ENCODE data around the gene SPINT1. TPM values are rescaled to one million over a fixed set of nuclear protein-coding genes. Genes with fewer than 3 reads are reported as not detected.

Gene SPINT1
- total RNA-seq, 4 donors from 2014 or later: 84.3 to 143 (median 113) TPM

DNA sequence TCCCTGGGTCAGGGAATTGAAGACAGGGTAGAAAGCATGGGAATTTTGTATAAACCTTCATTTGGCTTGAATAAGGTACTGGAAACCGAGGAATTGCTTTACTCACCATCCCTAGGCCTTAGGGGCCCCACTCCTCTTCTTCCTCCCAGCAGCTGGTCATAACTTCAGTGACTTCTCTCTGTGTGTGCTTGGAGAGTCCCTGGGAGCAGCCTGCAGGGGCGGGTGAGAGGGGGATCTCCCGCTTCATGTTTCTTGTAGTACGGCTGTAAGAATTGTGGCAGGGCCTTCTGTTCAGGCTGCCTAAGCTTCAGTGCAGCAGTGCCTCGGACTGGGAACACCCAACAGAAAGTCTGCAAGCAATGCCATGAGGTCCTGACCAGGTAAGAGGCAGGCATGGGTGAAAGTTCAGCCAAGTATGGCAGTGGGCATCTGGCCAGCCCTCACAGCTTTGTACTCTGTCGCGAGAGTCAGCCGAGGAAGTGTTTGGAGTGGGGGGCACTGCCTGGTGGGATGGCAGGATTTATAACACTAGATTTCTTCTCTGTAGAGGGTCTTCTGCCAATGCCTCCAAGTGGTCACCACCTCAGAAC is 34.9 kb upstream of the SPINT1 start:
- 50 to 58% methylated on average over 8 of the region's 8 CpGs for WGBS, 2 donors
- Histone ChIP-seq H3K4me3 (replicated peaks in 1 of 3) (no peak overlapping the region), H3K27me3 (no peaks in the 10 kb centered on the region), H3K4me1 (peaks cover 10 to 19% of the 10 kb centered on the region in 2 donors), H3K27ac (no peak overlapping the region), H3K9me3 (no peaks in the 10 kb centered on the region), H3K36me3 (peaks cover 0 to 7% of the 10 kb centered on the region in 2 donors)
- intact Hi-C loops (cut with DNase I): no loop called here
- DNase-seq: peak in 1 of 2 donors; percentile 14
- no peak for TF ChIP-seq POLR2A (IDR thresholded peaks at IDR 0.05)
- TF ChIP-seq, protein P1, sequence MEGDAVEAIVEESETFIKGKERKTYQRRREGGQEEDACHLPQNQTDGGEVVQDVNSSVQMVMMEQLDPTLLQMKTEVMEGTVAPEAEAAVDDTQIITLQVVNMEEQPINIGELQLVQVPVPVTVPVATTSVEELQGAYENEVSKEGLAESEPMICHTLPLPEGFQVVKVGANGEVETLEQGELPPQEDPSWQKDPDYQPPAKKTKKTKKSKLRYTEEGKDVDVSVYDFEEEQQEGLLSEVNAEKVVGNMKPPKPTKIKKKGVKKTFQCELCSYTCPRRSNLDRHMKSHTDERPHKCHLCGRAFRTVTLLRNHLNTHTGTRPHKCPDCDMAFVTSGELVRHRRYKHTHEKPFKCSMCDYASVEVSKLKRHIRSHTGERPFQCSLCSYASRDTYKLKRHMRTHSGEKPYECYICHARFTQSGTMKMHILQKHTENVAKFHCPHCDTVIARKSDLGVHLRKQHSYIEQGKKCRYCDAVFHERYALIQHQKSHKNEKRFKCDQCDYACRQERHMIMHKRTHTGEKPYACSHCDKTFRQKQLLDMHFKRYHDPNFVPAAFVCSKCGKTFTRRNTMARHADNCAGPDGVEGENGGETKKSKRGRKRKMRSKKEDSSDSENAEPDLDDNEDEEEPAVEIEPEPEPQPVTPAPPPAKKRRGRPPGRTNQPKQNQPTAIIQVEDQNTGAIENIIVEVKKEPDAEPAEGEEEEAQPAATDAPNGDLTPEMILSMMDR (IDR thresholded peaks at IDR 0.05): no peak

DNA sequence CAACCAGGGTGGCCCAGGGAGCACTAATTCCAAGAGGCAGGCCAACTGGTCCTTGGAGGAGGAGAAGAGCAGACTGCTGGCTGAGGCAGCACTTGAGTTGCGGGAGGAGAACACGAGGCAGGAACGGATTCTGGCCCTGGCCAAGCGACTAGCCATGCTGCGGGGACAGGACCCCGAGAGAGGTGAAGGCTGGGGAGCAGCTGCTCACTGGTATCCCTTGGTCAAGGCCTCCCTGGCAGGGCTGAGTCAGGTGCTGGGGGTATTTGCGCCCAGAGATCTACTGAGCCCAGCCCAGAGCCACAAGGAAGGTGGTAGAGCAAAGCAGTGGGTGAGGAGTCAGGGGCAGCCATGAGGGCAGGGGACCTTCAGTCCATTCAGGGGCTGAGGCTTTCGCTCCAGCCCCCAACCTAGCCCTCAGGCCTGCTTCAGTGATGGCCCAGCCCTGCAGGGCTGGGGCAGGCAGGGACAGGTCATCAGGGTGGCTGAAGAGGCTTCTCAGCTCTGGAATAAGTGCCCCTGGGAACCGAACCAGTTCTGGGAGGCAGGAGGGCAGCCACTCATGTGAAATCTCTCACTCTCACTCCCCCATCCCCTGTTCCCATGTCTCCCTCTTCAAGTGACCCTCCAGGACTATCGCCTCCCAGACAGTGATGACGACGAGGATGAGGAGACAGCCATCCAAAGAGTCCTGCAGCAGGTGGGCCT is 31.0 kb upstream of the SPINT1 start:
- Histone ChIP-seq H3K9me3 (no peaks in the 10 kb centered on the region), H3K4me1 (peaks cover 8 to 19% of the 10 kb centered on the region in 2 donors), H3K27me3 (no peaks in the 10 kb centered on the region), H3K4me3 (replicated peaks in 1 of 3) (no peak overlapping the region), H3K36me3 (peaks cover 0 to 7% of the 10 kb centered on the region in 2 donors), H3K27ac (no peak overlapping the region)
- WGBS, 2 donors: 88 to 90% methylated on average over 11 of the region's 12 CpGs
- DNase-seq: no peak
- TF ChIP-seq POLR2A (IDR thresholded peaks at IDR 0.05): no peak
- TF ChIP-seq, protein P1 (IDR thresholded peaks at IDR 0.05): no peak
- intact Hi-C loops (cut with DNase I): no loop called here

DNA sequence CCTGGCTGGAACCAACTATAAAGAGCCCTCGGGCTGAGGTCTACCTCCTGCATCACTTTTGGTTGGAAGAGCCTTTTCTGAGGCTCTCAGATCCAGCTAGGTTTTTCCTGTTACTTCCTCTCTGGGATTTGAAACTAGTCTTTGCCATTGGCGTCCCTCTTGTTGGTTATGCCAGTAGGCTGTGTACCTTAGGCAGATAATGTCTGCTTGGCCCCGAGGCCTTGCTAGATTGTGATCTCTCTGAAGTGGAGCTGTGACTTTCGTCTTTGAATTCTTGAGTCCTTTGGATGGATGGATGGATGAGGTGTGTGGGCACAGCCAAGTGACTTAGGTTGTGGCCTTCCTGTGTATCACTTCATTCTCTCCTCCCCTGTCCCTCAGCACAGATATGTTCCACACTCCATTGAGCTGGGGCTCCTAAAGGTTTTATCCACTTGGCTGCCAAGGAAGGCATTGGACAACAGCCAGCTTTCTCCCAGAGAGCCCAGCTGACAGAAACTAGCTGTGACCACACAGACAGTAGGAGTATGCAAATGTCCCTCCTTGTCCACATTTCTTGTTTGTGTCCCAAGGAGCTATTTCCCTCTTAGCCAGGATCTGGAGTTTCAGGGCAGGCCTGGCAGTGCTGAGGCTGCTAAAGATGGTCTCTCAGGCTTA is 28.7 kb upstream of the SPINT1 start:
- Histone ChIP-seq H3K27ac (peak overlapping the region; percentile 69 to 87 (median 78)), H3K9me3 (no peaks in the 10 kb centered on the region), H3K4me1 (peaks cover 8 to 14% of the 10 kb centered on the region in 2 donors), H3K27me3 (no peaks in the 10 kb centered on the region), H3K4me3 (replicated peaks in 1 of 3) (no peak overlapping the region), H3K36me3 (peaks cover 0 to 7% of the 10 kb centered on the region in 2 donors)
- TF ChIP-seq, protein P1 (IDR thresholded peaks at IDR 0.05): no peak
- no peak for TF ChIP-seq POLR2A (IDR thresholded peaks at IDR 0.05)
- WGBS, 2 donors: 64 to 68% methylated on average over 4 of the region's 4 CpGs
- peak; percentile 88 to 89 for DNase-seq
- intact Hi-C loops (cut with DNase I): no loop called here

DNA sequence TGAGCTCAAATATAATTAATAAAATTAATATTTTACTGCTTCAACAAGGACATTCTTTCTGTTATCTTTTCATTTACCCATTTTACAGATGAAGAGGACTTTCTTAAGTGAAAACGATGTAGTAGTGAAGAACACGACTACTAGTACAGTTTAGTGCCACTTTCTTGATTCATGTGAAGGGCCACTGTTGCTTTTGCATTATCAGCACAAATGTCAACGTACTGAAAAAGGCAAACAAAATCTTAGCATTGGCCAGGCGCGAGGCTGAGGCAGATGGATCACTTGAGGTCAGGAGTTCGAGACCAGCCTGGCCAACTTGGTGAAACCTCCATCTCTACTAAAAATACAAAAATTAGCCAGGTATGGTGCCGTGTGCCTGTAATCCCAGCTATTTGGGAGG is 24.8 kb upstream of the SPINT1 start:
- no peak for TF ChIP-seq POLR2A (IDR thresholded peaks at IDR 0.05)

DNA sequence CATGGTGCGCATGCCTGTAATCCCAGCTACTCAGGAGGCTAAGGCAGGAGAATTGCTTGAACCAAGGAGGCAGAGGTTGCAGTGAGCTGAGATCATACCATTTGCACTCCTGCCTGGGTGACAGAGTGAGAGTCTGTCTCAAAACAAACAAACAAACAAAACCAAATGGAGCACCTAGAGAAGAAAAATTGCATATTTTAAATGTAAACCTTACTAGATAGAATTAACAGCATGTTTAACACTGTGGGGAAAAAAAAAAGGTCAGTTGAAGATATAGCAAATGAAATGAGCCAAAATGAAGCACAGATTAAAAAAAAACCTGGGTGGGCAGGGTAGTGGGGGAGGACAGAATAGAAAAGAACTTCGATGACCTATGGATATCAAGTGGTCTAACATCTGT is 22.7 kb upstream of the SPINT1 start:
- Histone ChIP-seq H3K4me1 (peaks cover 0 to 7% of the 10 kb centered on the region in 2 donors), H3K27me3 (no peaks in the 10 kb centered on the region), H3K4me3 (replicated peaks in 1 of 3) (no peak overlapping the region), H3K36me3 (no peaks in the 10 kb centered on the region), H3K27ac (no peak overlapping the region), H3K9me3 (no peaks in the 10 kb centered on the region)
- no peak for TF ChIP-seq POLR2A (IDR thresholded peaks at IDR 0.05)
- TF ChIP-seq, protein P1 (IDR thresholded peaks at IDR 0.05): no peak
- WGBS, 2 donors: 90 to 92% methylated on average over 2 of the region's 2 CpGs
- no peak for DNase-seq
- intact Hi-C loops (cut with DNase I): no loop called here

More for the DNA sequence above, 24.8 kb upstream of the SPINT1 start:
- peaks cover 8 to 14% of the 10 kb centered on the region in 2 donors for H3K4me1 ChIP-seq
- no peak overlapping the region for H3K27ac ChIP-seq
- H3K27me3 ChIP-seq: no peaks in the 10 kb centered on the region
- 85 to 86% methylated on average over 7 of the region's 7 CpGs for WGBS, 2 donors
- H3K4me3 ChIP-seq (replicated peaks in 1 of 3): no peak overlapping the region
- DNase-seq: no peak
- intact Hi-C loops (cut with DNase I): no loop called here
- no peaks in the 10 kb centered on the region for H3K36me3 ChIP-seq
- H3K9me3 ChIP-seq: no peaks in the 10 kb centered on the region
